HG03025 (cell line): Measurements from ENCODE around the gene SLC25A45.
A peak's percentile ranks its signal among the peaks of the same experiment; 100 is the strongest.

ENCODE experiments used
- ATAC-seq: cut with Tn5 transposase; IDR thresholded peaks from one replicate; pipeline ENCODE4 v1.9.1; 2021; ENCODE audit warnings: mild to moderate bottlenecking, moderate library complexity; ENCODE audit not compliant: unreplicated experiment, low FRiP score

Gene SLC25A45, protein sequence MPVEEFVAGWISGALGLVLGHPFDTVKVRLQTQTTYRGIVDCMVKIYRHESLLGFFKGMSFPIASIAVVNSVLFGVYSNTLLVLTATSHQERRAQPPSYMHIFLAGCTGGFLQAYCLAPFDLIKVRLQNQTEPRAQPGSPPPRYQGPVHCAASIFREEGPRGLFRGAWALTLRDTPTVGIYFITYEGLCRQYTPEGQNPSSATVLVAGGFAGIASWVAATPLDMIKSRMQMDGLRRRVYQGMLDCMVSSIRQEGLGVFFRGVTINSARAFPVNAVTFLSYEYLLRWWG

DNA sequence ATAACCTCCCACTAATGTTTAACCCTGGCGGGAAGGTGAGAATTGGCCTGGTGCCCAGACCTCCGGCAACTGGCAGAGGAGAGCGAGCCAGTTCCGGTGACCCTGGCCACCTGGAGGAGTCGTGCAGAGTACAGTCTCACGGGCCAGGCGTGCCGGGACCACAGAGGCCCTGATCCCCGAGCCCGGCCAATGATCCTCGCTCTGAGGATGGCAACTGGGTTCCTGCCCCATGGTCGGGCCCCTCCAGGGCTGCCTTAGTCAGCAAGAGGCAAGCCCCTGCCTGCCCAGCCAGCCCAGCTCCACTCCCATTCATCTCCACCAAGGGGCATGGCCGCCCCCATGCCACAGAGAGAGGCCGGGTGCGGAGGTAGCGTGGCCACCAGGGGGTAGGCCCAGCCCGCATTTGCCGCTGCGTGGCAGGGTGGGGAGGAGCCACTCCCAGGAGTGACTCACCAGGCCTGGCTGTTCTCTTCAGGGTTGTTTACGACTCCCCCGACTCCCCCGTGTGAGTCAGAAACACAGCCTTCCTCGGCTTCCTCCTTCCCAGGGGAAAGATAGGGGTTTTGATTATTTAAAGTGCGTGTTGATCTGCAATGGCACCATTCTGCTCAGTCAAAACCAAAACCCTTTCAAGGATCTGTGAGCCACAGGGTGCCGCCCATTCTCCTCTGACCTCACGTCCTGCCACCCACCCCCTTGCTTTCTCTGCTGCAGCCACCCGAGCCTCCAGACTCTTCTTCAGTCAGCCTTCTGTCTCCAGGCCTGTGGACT lies at the start of gene SLC25A45:
SLC25A45 (minus strand) TSS at position 614 of the 771 bp plus-strand sequence. CDS start 695 bp downstream, outside the sequence.
- peak; percentile 42 for ATAC-seq

DNA sequence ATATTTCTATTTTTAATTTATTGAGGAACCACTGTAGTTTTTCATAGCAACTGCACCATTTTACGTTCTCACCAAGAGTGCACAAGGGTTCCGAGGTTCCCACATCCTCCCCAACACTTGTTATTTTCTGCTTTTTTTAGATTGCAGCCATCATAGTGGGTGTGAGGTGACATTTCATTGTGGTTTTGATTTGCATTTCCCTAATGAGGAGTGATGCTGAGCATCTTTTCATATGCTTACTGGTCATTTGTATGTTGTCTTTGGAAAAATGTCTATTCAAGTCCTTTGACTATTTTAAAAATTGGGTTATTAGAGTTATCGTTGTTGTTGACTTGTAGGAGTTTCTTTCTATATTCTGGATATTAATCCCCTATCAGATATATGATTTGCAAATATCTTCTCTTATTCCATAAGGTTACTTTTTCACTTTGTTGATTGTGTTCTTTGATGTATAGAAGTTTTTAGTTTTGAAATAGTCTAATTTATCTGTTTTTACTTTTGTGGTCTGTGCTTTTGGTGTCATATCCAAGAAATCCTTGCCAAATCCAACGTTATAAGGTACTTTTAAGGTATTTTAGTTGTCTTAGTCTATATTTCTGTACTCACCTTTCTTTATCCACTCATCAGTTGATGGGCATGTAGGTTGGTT lies 49.1 kb upstream of the SLC25A45 start:
- ATAC-seq: no peak

DNA sequence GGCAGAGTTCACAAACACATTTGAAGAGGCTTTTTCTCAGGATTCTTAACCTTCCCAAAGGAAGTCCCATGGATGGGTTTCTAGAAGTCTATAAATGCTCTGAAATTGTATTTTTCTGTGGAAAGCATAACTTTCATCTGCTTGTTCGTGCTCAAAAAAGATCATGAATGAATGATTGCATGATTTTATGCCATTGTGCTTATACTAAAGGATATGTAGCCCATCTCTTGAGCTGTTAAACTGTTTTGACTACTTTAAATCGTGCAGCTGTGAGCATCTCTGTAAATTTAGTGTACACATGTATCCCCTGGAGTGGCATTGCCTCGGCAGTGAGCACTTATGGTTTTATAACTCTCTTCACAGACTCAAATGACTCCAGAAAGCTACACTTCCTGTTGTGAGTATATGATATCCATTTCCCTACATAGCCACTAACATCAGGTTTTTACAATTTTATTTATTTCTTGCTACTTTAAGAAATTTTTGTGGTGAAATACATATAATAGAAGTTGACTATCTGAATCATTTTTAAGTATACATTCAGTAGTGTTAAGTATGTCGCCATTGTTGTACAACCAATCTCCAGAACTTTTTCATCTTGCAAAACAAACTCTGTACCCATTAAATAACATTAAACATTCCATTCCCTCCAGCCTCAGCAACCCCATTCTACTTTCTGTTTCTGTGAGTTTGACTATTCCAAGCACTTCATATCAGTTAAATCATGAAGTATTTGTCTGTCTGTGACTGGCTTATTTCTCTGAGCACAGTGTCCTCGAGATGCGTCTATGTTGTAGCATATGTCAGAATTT lies 48.2 kb upstream of the SLC25A45 start:
- ATAC-seq: no peak

DNA sequence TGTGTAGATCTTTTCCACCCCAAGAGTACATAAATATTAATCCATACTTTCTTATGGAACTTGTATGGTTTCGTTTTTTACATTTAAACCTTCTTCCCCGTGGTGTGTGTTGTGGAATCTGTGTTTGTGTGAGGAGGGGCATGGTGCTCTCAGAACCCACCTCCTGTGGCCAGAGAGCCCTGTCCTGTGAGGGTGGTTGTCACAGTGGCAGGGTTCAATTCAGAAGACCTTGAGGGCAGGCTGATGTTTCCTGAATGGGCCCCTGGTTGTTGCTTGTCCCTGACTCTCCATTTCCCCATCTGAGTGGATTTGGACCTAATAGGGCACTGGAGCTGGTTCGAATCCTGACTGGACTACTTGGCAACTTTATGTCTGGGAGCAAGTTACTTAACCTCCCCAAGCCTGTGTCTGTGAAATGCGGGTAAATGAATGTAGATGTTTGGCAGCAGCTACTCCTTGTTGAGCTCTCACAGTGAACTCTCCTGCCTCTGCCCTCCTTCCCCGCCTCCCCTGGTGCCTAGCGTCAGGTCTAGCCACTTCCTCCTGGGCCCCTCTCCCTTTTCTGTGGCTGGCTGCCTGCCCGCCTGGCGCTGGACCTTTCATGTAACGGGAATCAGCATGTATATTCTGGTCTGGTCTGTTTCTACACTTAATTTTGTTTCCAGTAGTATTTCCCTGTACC lies 47.4 kb upstream of the SLC25A45 start:
- no peak for ATAC-seq

DNA sequence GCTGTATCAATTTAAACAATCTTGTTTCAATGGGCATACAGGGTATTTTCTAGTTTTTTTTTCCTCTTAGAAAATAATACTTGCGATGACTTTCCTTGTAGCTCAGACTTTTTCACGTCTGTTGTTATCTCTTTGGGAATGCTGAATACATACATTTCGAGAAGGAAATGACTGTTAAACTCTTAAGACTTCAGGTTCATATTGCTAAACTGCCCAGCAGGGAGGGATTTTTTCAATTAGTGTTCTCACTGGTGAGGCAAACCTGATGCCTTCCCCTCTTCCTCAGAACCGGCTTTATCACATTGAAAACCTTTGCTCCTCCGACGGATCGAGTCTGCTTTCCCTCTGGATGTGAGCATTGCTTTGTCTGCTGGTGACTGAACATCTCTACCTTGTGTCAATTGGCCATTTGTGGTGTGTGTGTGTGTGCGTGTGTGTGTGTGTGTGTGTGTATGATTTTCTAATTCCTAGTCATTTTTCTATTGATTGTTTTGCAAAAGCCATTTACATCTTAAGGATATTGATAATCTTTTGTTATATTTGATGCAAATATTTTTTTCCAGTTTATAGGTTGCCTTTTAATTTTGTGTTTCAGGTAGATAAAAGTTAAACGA lies 46.7 kb upstream of the SLC25A45 start:
- no peak for ATAC-seq

DNA sequence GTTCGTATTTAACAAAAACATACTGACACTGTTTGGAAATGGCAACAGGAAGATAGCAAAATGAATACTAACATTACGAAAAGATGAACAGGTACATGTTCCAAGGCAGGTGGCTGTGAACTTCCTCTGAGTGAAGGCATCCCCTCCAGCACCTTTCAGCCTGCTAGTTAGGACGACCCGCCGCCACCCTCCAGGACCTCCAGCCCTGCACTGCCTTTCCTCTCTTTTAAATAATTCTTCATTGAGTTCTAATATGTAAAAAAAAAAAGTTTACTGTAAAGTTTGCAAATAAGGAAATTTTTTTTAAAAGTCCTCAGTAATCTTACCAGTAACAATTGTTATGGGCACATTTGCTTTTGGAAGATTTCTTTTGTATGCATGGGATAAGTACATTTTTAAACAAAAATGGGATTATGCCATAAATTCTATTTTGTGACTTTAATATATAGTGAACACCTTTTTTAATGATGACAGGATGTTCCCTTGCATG lies 46.2 kb upstream of the SLC25A45 start:
- no peak for ATAC-seq

DNA sequence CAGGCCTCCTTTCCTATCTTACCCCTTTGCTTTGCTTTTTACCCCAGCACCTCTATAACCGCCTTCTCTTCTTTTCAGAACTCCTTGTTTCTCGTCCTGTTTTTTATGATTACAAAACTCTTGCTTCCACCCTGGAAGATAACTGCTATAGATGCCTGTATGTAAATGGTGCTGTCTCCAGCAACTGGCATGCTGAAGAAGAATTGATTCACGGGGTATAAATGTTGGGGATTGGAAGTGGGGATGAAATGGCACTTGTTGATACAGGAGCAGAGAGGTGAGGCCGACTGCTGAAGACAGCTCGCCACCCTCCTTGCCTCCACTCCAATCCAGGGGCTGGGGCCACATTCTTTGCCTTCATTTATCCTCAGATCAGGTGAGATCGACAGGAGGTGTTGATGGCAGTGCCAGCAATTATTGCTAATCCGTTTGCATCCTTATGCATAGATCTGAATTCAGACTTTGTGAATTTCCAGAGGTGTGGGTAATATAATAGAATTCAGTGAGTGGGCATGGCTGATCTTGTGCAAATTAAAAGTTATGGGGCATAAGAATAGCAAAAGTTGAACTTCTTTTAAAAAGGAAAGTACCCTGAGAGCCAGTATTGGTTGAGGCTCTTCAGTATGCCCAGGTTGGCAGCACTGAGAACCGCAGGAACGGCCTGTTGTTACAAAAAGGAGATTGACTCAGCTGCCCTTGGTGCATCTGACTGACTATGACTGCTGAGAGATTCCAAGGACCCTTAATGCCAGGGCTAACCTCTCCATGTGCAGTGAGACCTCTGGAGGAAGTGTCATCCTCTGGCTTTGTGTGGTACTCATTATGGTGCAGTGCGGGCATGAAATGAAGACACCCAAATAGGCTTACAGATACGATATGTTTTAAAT lies 45.5 kb upstream of the SLC25A45 start:
- no peak for ATAC-seq

DNA sequence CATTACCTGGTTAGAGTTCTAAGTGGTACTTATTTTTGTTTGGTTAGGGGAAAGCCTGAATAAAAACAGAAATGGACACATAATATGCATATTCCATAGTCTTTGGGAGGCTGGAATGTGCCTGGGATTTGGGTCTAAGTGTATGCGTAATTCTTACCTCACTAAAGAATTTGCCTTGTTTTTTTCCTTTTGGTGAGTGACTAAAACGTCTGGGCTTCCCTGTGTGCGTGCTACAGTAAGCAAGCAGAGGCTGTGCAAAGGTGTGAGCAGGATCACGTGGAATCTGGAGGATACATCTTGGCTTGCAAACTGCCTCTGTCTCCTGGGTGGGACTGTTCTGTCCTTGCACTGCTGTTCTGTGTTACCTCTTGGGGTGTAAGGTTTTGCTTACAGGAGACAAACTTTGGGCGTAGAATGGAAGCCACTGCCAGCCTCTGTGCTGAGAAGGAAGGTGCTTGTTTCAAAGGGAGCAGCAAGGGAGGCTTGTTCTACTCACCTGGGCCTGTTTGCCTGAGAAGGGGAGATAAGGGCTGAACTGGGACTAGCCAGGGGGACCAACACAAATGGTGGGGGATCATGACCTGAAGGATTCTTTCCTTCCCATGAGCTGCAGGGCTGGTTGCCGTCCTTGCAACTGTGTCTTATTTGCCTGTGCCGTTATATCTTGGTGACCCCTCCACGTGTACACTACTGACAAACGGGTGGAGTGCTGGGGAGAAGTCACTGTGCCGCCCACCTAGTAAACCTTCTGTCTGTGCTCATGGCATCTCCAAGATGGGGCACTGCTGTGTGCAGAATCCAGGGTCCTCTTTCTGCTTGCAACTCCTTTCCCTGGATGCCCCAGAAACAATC lies 44.6 kb upstream of the SLC25A45 start:
- ATAC-seq: no peak

DNA sequence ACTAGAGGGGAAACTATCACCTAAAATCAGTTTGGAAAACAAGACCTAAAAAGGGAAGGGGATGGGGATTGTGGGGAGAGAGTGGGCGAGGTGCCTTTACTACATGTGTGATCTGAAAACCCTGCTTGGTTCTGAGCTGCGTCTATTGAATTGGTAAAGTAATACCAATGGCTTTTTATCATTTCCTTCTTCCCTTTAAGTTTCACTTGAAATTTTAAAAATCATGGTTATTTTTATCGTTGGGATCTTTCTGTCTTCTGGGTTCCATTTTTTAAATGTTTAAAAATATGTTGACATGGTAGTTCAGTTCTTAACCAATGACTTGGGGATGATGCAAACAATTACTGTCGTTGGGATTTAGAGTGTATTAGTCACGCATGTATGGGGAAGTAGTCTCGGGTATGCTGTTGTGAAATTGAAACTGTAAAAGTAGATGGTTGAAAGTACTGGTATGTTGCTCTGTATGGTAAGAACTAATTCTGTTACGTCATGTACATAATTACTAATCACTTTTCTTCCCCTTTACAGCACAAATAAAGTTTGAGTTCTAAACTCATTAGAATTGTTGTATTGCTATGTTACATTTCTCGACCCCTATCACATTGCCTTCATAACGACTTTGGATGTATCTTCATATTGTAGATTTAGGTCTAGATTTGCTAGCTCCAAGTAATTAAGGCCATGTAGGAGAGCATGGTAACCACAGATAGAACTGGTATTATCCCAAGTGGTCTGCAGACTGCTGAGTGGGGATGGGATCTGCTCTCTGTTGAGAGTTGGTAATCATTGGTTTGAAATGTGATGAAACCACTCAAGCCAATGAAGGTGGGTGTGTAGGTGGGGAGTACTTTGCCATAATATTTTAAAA lies 43.8 kb upstream of the SLC25A45 start:
- no peak for ATAC-seq

DNA sequence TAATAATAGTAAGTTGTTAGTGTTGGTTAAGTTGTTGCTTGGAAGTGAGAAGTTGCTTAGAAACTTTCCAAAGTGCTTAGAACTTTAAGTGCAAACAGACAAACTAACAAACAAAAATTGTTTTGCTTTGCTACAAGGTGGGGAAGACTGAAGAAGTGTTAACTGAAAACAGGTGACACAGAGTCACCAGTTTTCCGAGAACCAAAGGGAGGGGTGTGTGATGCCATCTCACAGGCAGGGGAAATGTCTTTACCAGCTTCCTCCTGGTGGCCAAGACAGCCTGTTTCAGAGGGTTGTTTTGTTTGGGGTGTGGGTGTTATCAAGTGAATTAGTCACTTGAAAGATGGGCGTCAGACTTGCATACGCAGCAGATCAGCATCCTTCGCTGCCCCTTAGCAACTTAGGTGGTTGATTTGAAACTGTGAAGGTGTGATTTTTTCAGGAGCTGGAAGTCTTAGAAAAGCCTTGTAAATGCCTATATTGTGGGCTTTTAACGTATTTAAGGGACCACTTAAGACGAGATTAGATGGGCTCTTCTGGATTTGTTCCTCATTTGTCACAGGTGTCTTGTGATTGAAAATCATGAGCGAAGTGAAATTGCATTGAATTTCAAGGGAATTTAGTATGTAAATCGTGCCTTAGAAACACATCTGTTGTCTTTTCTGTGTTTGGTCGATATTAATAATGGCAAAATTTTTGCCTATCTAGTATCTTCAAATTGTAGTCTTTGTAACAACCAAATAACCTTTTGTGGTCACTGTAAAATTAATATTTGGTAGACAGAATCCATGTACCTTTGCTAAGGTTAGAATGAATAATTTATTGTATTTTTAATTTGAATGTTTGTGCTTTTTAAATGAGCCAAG lies 42.9 kb upstream of the SLC25A45 start:
- no peak for ATAC-seq

DNA sequence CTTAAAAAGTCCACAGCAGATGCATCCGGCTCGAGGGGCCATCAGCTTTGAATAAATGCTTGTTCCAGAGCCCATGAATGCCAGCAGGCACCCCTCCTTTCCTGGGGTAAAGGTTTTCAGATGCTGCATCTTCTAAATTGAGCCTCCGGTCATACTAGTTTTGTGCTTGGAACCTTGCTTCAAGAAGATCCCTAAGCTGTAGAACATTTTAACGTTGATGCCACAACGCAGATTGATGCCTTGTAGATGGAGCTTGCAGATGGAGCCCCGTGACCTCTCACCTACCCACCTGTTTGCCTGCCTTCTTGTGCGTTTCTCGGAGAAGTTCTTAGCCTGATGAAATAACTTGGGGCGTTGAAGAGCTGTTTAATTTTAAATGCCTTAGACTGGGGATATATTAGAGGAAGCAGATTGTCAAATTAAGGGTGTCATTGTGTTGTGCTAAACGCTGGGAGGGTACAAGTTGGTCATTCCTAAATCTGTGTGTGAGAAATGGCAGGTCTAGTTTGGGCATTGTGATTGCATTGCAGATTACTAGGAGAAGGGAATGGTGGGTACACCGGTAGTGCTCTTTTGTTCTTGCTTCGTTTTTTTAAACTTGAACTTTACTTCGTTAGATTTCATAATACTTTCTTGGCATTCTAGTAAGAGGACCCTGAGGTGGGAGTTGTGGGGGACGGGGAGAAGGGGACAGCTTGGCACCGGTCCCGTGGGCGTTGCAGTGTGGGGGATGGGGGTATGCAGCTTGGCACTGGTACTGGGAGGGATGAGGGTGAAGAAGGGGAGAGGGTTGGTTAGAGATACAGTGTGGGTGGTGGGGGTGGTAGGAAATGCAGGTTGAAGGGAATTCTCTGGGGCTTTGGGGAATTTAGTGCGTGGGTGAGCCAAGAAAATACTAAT lies 42.0 kb upstream of the SLC25A45 start:
- ATAC-seq: no peak

DNA sequence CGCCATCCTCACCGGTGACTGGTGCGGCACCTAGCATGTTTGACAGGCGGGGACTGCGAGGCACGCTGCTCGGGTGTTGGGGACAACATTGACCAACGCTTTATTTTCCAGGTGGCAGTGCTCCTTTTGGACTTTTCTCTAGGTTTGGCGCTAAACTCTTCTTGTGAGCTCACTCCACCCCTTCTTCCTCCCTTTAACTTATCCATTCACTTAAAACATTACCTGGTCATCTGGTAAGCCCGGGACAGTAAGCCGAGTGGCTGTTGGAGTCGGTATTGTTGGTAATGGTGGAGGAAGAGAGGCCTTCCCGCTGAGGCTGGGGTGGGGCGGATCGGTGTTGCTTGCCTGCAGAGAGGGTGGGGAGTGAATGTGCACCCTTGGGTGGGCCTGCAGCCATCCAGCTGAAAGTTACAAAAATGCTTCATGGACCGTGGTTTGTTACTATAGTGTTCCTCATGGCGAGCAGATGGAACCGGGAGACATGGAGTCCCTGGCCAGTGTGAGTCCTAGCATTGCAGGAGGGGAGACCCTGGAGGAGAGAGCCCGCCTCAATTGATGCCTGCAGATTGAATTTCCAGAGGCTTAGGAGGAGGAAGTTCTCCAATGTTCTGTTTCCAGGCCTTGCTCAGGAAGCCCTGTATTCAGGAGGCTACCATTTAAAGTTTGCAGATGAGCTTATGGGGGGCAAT lies 41.2 kb upstream of the SLC25A45 start:
- ATAC-seq: no peak

DNA sequence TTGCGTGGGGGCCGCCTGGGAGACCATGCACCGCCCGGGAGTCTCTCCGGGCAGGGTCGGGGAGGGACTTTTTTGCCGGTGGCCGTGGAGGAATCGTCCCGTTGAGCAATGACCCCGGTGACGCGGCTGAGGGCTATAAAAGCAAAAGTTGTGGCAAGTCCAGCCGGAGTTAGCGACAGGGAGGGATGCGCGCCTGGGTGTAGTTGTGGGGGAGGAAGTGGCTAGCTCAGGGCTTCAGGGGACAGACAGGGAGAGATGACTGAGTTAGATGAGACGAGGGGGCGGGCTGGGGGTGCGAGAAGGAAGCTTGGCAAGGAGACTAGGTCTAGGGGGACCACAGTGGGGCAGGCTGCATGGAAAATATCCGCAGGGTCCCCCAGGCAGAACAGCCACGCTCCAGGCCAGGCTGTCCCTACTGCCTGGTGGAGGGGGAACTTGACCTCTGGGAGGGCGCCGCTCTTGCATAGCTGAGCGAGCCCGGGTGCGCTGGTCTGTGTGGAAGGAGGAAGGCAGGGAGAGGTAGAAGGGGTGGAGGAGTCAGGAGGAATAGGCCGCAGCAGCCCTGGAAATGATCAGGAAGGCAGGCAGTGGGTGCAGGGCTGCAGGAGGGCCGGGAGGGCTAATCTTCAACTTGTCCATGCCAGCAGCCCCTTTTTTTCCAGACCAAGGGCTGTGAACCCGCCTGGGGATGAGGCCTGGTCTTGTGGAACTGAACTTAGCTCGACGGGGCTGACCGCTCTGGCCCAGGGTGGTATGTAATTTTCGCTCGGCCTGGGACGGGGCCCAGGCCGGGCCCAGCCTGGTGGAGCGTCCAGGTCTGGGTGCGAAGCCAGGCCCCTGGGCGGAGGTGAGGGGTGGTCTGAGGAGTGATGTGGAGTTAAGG lies 40.4 kb upstream of the SLC25A45 start, which contains the start of gene NEAT1:
NEAT1 (plus strand) TSS at position 166 of the 883 bp plus-strand sequence.
- ATAC-seq: peak; percentile 18
